Amniotic epithelial cell (primary cell): ENCODE data around the gene MACROD2.

Source experiments
- DNase-seq: peaks from one replicate; pipeline ENCODE4 v3.0.0-alpha.2; 2010; ENCODE audit warnings: low read depth

Gene MACROD2

DNA sequence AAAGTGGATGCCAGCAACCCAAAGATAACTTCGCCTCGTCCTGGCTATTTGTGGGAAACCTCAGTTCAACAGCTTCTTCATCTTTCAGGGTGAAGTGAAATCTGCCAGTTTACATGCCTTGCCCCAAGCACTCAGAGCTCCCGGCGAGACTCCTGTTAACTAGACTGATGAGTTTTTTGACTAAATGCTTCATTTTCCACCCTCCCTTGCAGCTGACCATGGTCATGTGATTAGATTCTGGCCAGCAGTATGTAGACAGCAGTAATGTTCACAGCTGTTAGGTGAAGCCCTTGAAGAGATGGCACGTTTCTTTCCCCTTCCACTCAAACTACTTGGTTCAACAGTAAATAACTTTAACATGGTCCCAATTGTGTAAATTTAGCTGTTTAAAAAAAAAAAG is 1060.9 kb downstream of the MACROD2 start:
- DNase-seq: no peak

DNA sequence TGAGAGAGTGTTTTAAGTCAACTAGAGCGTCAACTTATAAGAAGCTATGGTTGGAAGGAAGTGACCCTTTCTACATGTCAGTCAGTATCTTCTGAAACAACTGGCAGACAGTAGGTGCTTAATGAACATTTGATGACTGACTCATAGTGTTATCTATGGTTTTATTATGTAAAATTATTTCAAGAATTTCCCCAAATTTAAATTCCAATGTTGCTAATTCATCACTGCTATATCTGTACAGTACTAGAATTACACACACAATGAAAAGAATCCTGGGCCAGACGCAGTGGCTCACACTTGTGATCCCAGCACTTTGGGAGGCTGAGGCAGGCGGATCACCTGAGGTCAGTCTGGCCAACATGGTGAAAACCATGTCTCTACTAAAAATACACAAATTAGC is 1063.5 kb downstream of the MACROD2 start:
- no peak for DNase-seq

DNA sequence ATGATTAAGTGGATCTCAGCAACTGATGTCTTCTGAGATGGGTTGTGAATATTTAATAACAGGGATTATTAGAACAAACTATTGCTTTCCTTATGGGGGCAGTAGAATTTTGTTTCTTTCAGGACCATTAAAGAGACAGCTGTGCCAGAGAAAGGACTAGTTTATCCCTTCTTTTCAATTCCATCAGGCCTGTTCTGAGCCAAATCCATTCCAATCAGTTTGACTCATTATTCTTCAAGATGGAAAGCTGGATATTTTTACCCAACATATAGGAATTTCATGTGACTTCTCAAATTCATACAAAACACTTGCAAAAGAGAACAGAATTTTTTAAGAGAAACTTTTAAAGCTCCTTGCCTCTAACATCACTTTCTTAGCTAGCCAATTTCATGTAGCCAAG is 1064.1 kb downstream of the MACROD2 start:
- DNase-seq: no peak

- DNase-seq: no peak
These were observed 1065.1 kb downstream of the MACROD2 start for GRCh38 chr20:15060265-15061060.

- no peak for DNase-seq
These were observed 1065.7 kb downstream of the MACROD2 start for GRCh38 chr20:15061061-15061430.

- DNase-seq: peak; percentile 55
These were observed 1066.6 kb downstream of the MACROD2 start for GRCh38 chr20:15061955-15062354.

- no peak for DNase-seq
These were observed 1067.8 kb downstream of the MACROD2 start for GRCh38 chr20:15063081-15063480.

DNA sequence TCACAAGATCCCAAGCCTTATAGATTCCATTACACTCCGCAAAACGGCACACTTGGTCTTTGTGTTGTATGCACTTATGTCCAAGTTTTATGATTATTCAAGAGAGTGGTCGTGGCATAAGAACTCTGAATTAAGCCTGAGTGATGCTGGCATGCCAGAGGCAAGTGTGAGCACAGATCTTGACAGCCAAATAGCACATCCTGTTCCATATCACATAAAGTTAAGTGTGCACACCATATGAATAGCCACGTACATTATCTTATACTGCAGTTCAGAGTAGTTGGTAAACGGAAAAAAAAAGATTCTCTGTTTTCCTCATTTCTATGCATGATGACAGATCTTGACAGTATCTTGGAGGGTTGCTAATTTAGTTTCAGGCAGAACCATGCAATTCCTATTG is 1069.4 kb downstream of the MACROD2 start:
- DNase-seq: no peak

DNA sequence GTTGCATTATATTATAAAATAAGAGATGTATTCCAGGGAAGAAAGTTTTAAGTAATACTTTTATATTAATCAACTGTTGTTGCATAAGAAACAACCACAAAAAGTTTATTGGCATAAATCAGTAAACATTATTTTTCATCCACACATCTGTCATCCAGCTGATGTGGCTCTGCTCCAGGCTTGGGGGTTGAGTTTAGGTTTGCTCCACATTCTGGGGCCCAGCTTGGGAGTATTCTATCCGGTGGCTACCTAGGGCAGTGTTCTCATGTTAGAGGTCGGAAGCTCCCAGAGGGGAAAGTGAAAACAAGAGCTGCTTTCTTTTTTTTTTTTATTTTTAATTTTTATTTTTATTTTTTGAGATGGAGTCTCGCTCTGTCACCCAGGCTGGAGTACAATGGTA is 1070.5 kb downstream of the MACROD2 start:
- DNase-seq: peak; percentile 21

DNA sequence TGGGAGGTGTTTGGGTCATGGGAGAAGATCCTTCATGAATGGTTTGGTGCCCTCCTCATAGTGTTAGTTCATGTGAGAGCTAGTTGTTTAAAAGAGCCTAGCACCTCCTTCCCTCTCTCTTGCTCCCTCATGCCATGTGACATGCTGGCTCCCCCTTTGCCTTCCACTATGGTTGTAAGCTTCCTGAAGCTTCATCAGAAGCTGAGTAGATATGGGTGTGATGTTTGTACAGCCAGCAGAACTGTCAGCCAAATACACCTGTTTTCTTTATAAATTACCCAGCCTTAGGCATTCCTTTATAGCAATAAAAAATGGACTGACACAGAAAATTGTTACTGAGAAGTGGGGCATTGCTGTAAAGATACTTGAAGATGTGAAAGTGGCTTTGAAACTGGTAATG is 1073.2 kb downstream of the MACROD2 start:
- no peak for DNase-seq

DNA sequence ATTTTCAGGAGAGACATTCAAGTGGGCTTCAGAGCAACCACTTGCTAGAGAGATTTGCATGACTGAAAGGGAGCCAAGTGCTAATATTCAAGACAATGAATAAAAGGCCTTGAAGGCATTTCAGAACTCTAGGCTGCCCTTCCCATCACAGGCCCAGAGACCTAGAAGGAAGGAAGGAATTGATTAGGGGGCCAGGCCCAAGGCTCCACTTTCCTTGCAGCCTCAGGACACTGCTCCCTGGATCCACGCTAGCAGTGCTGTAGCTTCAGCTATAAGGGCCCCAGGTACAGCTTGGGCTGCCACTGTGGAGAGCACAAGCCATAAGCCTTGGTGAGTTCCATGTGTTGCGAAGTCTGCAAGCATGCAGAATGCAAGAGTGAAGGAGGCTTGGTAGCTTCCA is 1074.0 kb downstream of the MACROD2 start:
- DNase-seq: no peak

GRCh38 chr20:15071085-15071808 is 1075.9 kb downstream of the MACROD2 start:
- DNase-seq: no peak

DNA sequence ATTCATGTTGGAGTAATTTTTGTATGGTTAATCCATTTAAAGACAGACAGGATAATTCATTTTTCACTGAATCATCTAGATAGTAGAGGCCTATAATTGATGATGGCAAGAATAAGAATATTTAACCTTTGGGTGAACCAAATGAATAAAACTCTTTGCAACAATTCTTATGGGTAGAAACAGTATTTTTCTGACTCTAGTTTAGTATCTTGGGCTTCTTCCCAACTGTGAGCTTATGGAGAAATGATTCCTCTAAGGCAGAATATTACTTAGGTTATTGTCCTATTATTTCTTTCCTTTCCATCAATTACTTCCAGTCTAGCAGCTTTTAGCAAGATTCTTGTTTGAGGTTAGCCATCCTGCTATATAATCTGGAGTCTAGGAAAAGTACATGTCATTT is 1077.0 kb downstream of the MACROD2 start:
- DNase-seq: no peak

DNA sequence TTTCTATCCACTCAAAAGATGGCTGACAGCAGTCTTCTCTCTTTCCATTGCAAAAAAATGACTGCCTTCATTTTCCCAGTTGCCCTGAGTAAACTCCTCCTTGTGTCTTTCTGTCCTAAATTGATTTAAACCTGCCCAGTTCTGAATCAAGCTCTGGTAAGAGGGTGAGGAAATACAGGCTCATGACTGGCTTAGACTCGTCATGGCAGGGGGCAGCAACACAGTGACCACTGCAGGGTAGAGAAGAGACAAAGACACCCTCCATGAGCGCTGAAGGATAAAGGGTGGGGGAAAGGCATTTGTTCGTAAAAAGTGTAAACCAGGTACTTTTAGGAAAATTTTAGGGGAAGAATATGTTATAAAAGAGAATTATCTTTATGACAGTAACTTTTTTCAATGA is 1080.3 kb downstream of the MACROD2 start:
- DNase-seq: no peak

- DNase-seq: no peak
These were observed 1081.5 kb downstream of the MACROD2 start for GRCh38 chr20:15076785-15077184.

GRCh38 chr20:15077733-15078250 is 1082.5 kb downstream of the MACROD2 start:
- DNase-seq: no peak

GRCh38 chr20:15079594-15080340 is 1084.5 kb downstream of the MACROD2 start:
- no peak for DNase-seq

- no peak for DNase-seq
These were observed 1085.9 kb downstream of the MACROD2 start for GRCh38 chr20:15081261-15081660.

DNA sequence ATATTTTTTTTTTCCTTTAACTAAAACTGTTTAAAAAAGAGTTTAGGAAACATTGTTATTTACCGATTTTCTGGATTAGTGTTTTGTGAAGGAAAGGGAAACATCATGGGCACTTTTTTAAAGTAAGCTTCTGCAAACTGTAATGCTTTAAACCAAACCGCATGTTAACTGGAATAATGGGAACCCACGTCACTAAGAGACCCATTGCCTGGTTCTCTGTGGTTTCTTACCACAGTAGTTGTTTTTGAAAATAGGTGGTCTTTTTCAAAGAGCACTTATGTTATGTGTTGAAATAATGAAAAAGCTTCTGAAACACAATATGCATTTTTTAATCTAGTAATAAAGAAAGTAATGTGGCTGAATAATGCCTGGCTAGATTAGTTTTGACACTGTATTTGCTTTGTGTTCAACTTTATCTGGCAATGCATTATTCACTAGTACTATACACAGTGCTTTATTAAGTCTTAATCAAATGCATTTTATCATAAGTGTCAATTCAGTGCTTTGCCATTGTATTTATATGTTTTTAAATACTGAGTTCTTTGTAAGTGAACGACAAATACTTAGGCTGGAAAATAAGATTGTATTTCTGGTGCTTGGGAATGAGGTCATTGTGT is 1096.2 kb downstream of the MACROD2 start:
- no peak for DNase-seq

- peak; percentile 2 for DNase-seq
These were observed 1103.0 kb downstream of the MACROD2 start for GRCh38 chr20:15098351-15098750.

GRCh38 chr20:15099130-15099529 is 1103.8 kb downstream of the MACROD2 start:
- no peak for DNase-seq

GRCh38 chr20:15100506-15101160 is 1105.3 kb downstream of the MACROD2 start:
- DNase-seq: peak; percentile 73
